GM12892 (cell line): ENCODE measurements around the gene ZDHHC7.

ENCODE experiments used
- DNase-seq: peaks from one replicate; pipeline ENCODE4 v3.0.0; 2011; ENCODE audit not compliant: insufficient read length
- FAIRE-seq: peaks from 2 replicates; lab custom pipeline; 2011; peaks lifted over from hg19 to GRCh38; lab: Jason Lieb, UNC
- POLR2A ChIP-seq: IDR thresholded peaks from 2 replicates; pipeline ENCODE4 v1.6.1; 2011; ENCODE audit warnings: low read depth, low read length, control low read depth
- POLR2AphosphoS5 ChIP-seq: IDR thresholded peaks from 2 replicates; pipeline ENCODE4 v1.6.1; 2011; ENCODE audit warnings: low read depth, low read length, control low read depth
- TAF1 ChIP-seq: IDR thresholded peaks from 2 replicates; pipeline ENCODE4 v1.6.1; 2011; ENCODE audit warnings: low read depth, mild to moderate bottlenecking, control low read depth, low read length, borderline replicate concordance

Gene ZDHHC7

DNA sequence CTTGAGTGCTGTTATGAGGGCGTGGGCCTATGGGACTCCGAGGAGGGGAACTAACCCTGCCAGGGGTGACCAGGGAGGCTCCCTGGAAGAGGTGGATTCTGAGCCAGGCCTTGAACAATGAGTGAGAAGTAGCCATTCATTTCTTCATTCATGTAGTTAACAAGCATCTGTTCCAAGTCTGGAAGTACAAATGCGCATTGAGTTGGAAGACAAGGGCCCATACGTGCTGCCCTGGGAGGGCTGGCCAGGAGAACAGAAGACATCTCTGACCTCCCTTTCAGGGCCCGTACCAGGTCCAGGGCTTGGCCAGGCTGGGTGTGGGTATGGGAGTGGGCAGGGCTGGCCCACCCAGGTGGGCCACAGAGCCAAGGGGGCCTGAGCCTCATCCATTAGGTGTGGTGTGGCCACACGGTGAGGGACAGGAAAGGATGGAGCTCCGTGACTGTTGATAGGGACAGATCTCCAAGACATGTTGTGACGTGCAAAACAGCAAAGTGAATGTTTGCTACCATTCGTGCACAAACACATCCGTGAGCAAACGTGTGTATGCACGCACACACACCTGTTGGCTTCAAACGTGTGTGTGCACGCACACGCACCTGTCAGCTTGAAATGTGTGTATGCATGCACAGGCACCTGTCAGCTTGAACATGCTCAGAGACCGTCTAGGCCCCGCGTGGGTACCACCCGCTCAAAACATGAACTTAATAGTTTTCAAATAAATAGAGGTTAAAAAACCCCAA lies 46.8 kb downstream of the ZDHHC7 start:
- FAIRE-seq (no peak), DNase-seq (no peak)
- TF ChIP-seq POLR2A: no peak

DNA sequence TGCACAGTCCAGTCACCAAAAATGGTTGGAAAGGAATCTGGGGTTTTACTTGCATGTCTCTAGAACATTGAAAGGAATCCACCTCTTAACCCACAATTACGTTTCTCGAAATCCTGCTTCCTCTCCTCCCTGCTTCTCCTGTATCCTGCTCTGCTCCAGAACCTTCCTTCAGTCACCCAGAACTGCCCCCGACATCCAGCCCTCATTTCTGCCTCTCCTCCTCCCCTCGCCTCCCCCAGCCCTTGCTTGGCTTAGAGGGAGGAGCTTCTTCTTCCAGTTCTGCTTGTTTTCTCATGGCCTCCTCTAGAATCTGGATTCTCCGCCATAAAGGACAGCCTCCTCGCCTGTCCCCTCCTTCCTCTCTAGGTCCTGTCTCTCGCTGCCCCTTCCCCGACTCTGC lies 48.3 kb downstream of the ZDHHC7 start:
- DNase-seq (no peak), FAIRE-seq (no peak)
- no peak for TF ChIP-seq POLR2A
- no peak for TF ChIP-seq TAF1
- TF ChIP-seq POLR2AphosphoS5: no peak

DNA sequence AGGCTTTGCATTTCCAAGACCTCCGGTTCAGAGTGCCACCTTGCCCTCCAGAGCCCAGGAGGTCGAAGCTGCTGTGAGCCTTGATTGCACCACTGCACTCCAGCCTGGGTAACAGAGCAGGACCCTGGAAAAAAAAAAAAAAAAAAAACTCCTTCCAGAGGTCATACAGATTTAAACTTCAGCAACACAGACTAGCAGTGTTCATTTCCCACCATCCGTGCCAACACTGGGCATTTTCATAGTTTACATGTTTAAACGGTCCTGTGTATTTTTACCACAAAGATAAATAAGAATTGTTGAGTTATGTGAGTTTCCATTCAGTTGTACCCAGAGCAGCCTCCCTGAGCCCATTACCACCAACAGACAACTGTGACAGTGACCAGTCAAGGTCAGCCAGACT lies 50.4 kb downstream of the ZDHHC7 start:
- FAIRE-seq: no peak
- DNase-seq: no peak
- TF ChIP-seq POLR2A: no peak
- TF ChIP-seq POLR2AphosphoS5: no peak
- no peak for TF ChIP-seq TAF1

DNA sequence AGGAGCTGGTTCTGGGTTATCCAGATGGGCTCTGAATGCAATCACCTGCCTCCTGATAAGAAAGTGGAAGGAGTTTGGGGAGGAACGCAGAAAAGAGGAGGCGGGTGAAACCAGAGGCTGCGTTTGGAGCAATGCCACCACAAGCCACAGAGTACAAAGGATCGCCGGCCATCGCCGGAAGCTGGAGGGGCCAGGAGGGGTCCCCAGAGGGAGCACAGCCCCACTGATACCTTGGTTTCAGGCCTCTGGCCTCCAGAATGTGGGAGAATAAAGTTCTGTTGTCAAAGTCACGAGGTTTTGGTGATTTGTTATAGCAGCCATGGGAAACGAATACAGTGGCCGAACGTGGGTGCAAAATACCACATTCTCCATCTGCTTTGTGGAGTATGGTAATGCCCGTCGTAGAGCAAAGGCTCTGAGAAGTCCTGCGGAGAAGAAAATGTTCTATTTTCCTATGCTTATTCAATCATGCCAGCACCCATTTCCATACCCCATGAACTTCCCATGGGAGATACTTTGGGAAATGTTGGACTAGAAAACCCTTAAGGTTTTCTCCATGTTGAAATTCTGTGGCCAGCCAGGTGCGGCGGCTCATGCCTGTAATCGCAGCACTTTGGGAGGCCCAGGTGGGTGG lies 51.4 kb downstream of the ZDHHC7 start:
- no peak for DNase-seq
- FAIRE-seq: no peak
- no peak for TF ChIP-seq POLR2A
- TF ChIP-seq TAF1: no peak
- no peak for TF ChIP-seq POLR2AphosphoS5

DNA sequence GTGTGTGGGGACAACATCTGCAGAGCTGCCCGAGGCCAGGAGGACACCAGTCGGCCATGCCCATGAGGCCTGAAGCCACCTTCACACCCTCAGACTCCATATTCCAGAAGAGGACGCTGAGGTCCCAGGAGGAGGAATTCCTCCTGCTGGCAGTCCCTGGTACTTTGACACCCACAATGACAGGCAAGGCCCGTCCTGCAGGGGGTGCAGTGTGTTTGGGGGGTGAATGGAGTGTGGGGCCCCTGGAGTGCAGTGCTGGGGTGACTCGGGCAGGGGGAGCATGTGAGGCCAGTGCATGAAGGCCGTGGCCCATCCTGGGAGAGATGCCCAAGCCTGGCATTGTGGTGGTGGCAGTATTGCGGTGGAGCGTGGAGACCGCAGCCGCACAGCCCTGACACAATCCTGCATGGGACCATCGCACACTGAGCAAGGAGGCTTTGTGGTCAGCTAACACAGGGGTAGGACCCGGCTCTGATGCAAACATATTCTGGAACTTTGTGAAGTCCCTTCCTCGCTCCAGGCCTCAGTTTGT lies 52.2 kb downstream of the ZDHHC7 start:
- FAIRE-seq: no peak
- no peak for DNase-seq
- no peak for TF ChIP-seq TAF1

DNA sequence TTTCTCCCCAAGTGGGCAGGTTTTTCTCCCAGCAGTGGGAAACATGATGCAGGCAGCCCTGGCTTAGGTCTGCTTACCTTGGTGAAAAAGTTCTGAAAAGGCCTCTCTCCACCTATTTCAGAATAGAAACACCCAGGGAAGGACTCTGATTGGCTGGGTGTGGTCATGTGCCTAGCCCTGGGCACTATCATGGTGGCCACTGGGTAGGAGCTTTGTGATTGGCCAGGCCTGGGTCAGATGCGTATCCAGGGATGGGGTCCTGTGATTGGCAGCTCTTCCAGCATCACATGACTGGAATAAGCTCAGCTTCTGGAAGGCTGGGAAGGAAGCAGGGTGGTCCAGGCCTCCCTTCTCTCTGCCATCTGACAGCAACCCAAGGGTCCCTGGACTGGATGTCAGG lies 53.5 kb downstream of the ZDHHC7 start:
- no peak for FAIRE-seq

DNA sequence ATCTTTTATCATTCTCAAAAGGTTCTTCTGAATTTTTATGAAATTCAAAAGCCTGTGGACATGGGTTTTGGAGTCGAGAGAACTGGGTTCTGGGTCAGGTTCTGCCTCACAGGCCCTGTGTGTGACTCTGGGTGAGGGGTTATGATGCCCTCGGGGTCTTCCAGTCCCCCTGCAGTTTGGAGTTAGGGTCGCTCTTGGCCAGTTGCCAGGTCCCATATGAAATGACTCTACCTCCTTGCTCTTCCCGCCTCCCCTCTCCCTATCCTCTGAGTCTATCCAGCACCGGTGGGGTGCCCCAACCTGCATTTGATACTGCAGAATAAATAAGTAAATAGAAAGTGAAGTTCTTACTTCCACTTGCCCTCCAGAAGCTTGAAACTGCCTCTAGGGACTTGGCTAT lies 54.1 kb downstream of the ZDHHC7 start:
- DNase-seq (no peak), FAIRE-seq (no peak)
- TF ChIP-seq TAF1 (no peak), POLR2A (no peak), POLR2AphosphoS5 (no peak)

More for the DNA sequence above, 53.5 kb downstream of the ZDHHC7 start:
- no peak for DNase-seq
- no peak for TF ChIP-seq TAF1
- no peak for TF ChIP-seq POLR2AphosphoS5
- TF ChIP-seq POLR2A: no peak

DNA sequence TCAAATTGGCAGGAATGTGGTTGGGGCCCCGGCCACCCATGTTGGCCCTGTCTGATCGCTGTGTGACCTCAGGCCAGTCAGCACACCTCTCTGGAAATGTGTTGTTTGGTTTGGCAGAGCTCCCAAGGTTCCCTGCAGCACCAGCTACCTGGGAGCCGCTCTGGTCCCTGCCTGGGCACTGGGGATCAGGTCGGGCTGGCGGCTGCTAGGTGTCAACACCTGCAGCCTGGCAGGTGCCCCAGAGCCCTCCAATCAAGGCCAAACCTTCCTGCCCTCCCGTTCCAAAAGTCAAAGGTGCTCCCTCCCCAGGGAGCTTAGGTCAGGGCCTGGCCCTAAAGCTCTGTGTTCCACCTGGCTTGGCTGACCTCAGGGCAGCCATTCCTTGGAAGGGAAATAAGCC lies 55.9 kb downstream of the ZDHHC7 start:
- no peak for TF ChIP-seq POLR2A
- no peak for TF ChIP-seq POLR2AphosphoS5
- no peak for TF ChIP-seq TAF1
- FAIRE-seq (no peak), DNase-seq (no peak)

DNA sequence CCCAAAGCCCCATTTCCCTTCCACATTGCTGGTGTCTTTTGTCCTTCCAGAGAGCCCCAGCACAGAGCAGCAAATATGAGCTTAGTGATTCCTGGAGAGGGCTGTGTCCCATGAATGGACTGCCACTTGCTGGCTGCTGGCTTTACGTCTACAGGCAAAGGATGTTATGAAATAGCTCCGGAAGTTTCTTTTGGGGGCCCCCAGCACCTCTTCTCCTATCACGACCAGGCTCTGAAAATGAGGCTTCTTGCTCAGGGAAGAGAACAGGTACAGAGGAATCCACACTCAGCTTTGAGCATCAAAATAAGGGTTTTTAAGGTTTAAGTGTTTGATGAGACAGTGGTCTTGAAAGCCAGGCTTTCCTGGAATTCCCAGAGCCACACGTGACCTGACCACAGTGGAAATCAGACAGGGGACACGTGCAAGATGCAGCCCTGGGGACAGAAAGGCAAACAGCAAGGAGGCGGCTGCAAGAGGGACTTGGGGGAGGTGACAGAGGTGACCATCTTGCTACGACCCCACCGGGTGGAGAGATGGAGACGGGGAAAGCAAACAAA lies 58.1 kb downstream of the ZDHHC7 start:
- FAIRE-seq (no peak), DNase-seq (no peak)
- no peak for TF ChIP-seq POLR2A
- no peak for TF ChIP-seq POLR2AphosphoS5
- TF ChIP-seq TAF1: no peak

DNA sequence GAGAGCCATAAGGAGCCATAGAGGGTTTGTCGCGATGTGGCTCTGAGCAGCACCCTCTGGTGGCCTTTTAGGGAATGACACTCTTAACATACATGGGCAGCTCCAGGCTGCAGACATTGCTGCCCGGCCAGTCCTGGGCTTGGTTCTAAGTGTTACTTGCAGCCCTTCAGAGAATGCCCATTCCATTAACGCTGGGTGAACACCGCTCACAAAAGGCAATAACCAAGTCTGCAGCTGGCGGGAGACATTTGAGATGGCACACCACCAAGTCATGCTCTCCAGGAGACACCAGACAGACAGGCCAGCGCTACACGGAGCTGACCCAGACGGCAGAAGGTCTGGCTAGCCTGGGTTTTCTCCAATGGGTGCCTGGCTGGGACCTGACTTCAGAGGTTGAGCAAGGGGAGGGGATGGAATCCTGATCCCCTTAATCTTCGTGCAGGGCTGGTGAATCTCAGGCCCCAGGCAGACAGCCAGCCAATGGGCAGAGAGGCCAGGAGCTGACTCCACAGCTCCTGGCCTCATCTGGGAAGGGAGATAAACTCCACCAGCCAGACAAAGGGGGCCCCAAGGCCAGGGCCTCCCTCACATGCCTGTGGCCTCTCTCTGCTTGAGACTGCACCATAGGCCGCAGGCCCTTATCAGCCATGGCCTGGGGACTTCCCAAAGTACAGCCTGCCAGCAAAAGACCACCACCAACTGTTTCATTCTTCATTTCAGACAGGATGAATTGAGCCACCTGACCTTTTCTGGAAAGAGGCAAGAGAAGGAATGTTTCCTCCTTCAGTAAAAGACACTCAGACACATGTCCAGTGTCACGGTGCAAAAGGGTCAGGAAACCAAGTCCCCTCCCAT lies 58.8 kb downstream of the ZDHHC7 start:
- FAIRE-seq: peak; percentile 90

DNA sequence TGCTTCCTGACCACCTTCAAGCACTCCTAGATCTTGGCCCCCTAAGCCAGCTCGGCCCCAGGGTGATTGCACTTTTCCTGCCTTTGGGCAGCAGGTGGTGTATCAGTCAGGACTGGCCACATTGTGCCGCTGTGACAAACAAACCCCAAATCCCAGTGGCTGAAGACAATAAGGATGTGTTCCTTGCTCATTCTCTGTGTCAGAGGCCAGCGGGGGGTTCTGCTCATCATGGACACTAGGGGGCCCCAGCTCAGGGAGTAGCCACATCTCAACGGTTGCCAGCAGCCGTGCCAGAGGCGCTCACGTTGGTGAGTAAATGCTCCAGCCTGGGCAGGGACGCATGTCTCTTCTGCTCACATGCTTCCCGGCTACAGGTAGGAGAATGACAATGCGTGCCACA lies 60.4 kb downstream of the ZDHHC7 start:
- no peak for DNase-seq
- no peak for FAIRE-seq
- TF ChIP-seq POLR2AphosphoS5 (no peak), TAF1 (no peak), POLR2A (no peak)

More for the DNA sequence above, 58.8 kb downstream of the ZDHHC7 start:
- peak; percentile 59 for DNase-seq
- no peak for TF ChIP-seq TAF1
